Uterus (tissue), 2 donors: ENCODE measurements around the gene DTHD1.

Experiments
- CTCF ChIP-seq, 4 experiments: fragments of 200-600 bp in 2 of 4; fragments of 450-650 bp in 2 of 4; sonication (generic) in 2 of 4; IDR thresholded peaks; one replicate each; pipeline ENCODE4 v1.5.1; 2016 to 2019; ENCODE audit warnings: antibody characterized with exemption in 4 of 4, mild to moderate bottlenecking in 2 of 4, moderate library complexity in 1 of 4
- POLR2A ChIP-seq, 2 donors: fragments of 450-650 bp; IDR thresholded peaks; one replicate each; pipeline ENCODE4 v1.6.1; 2016; ENCODE audit warnings: antibody characterized with exemption in 2 of 2, mild to moderate bottlenecking in 1 of 2, moderate library complexity in 1 of 2

GRCh38 chr4:36341936-36342335 is 60.5 kb downstream of the DTHD1 start:
- TF ChIP-seq CTCF (IDR thresholded peaks at IDR 0.05) (no peak), POLR2A (IDR thresholded peaks at IDR 0.05) (no peak)
